Non-pigmented ciliary epithelial cell (primary cell): ENCODE measurements around the gene PALD1.

Experiments
- DNase-seq: peaks from one replicate; pipeline ENCODE4 v3.0.0-alpha.2; 2010; ENCODE audit warnings: low read depth

Gene PALD1

DNA sequence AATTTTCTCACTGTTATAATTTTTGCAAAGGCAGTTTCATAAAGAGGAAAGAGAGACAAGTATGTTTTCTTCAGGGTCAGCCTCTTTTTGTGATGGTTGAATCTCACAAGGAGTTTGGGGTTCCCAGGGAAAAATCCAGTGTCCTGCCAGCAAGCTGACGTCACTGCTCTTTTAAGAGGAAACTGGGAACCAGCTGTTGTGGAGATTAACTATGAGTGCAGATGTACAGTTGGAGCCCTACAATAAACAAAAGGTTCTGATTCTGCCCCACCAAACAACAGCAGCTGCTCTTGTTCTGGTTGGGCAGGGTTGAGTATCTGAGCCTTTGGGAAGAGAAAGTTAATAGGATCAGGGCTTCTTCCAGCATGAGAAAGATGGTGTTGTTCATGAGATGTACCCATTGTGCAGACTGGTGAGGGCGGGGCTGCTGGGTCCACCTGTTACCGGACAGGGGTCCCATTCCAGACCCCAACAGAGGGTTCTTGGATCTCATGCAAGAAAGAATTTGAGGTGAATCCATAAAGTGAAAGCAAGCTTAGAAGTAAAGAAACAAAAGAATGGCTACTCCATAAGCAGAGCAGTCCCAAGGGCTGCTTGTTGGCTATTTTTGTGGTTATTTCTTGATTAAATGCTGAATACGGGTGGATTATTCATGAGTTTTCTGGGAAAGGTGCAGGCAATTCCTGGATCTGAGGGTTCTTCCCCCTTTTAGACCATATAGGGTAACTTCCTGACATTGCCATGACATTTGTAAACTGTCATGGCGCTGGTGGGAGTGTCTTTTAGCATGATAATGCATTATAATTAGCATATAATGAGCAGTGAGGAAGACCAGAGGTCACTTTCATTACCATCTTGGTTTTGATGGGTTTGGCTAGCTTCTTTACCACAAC is 111.4 kb downstream of the PALD1 start:
- DNase-seq: no peak

DNA sequence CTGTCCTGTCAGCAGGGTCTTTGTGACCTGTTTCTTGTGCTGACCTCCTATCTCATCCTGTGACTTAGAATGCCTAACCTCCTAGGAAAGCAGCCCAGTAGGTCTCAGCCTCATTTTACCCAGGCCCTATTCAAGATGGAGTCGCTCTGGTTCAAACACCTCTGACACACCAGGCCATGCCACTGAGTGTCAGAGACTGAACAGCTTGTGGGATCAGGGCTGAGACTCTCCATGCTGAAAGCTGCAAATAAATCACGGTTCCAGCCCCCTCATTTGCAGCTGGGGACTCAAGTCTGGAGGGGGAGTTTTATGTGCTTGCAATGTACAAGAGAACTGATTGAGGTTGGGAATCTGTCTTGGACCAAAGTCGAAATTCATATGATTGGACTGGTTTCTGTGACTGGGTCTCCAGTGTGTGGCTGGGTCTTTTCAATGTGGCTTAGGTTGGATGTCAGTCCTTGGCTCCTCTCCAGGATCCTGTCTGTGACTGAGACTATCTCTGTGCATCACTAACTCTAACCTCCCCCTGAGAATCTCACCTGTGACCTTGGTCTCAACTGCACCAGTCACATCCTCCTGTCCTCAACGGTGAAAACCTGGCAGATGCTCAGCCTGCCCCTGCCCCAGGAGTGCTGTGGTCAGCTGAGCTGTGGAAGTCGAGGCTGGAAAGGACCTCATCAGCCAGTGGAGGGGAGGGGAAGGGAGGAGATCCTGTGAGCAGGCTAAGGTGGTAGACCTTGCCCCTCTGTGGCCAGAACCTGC is 112.3 kb downstream of the PALD1 start:
- no peak for DNase-seq

DNA sequence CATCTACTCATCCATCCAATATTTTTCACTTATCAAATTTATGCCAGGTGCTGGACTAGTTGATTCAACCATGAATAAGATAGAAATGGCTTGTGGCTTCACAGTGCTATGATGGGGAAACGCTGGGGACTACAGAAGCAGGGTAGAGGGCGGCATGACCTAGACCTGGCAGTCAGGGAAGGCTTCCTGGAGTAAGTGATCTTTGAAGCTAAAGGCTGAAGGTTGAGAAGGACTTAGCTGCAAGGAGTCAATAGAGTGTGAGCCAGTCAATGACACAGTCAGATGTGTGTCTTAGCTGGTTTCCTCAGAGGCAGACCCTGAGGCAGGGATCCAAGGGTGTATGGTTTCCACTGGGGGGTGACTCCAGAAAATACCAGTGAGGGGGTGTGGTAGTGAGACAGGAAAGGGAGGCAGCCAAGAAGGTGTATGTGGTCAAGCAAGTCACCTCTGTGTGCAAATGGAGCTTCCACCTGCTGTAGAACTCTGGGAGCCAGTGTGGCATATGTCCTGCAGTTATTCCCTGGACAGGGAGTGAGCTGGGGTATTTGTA is 113.7 kb downstream of the PALD1 start:
- no peak for DNase-seq

DNA sequence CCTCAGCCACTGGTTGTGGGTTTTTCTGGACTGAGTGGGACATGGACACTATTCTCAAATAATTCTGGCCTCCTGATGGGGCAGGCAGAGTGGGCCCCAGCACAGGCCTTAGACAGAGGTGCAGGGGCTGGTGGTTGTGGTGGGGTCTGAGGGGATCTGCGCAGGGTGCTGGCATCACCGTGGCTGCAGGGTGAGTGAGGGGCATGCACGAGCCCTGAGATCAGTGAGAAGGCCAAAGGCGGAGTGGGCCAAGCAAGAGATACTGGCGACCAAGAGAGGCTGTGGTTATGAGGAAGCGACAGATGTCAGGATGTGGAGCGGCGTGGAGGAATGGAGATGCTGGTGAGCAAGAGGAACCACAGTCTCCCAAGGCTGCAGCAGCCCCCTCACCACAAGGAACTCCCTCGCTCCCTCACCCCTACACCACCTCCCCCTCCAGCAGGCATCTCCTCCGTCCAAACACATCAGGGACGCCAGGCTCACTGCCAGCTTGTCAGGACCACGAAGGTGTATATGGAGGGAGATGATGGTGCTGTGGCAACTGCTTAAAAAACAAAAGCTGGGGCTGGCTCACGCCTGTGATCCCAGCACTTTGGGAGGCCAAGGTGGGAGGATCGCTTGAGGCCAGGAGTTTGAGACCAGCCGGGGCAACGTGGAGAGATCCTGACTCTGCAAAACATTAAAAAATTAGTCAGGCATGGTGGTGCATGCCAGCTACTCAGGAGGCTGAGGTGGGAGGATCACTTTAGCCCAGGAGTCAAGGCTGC is 114.4 kb downstream of the PALD1 start:
- no peak for DNase-seq

DNA sequence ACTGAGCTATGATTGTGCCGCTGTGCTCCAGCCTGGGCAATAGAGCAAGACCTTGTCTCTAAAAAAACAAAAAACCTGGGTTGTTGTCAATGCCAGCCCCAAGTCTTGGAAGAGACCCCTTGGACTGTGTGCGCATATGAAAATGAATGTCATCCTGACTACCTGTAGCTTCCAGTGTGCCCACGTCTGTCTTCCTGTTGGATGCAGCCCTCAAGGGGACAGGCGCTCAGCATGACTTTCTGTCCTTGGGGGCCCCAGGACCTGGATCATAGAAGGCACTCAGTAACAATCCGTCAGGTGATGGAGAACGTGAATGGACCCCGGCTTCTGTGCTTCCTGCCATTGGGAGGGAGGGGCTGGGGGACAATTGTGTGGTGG is 114.9 kb downstream of the PALD1 start:
- no peak for DNase-seq

DNA sequence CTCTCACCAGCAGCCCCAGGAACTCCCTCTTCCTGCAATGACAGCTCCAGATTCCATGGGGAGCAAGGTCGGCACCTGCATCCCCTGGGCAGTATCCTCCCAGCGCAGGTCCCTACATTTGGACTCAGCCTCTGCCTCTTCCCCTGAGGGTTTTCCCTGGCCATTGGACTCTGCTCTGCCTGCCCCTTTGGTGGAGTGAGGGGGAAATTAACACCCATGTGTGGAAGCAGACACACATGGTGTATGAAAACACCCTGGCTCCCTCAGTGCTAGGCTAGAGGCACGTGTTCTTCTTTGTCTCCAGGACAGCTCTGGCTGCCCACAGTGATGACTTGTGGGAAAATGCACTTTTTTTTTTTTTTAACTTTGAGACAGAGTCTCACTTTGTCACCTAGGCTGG is 115.6 kb downstream of the PALD1 start:
- no peak for DNase-seq

DNA sequence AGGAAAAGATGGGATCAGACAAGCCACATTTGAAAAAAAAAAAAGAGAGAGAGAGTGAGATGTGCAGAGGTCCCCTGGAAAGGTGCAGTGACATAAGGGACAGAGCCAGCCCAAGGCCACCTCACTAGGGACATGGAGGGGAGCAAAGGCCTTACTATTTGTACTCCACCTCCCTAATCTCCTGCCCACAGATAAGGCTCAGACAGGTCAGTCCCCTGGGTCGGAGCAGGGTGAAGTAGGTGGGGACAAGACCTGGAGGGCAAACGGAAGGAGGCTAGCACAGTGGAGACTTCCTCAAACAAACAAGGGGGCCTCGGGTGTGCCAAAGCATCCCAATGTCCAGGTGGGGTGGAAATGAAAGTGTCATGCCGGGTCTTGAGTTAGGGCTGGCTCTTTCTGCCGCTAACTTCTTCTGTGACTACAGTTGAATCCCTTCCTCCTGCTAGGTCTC is 117.0 kb downstream of the PALD1 start:
- no peak for DNase-seq

DNA sequence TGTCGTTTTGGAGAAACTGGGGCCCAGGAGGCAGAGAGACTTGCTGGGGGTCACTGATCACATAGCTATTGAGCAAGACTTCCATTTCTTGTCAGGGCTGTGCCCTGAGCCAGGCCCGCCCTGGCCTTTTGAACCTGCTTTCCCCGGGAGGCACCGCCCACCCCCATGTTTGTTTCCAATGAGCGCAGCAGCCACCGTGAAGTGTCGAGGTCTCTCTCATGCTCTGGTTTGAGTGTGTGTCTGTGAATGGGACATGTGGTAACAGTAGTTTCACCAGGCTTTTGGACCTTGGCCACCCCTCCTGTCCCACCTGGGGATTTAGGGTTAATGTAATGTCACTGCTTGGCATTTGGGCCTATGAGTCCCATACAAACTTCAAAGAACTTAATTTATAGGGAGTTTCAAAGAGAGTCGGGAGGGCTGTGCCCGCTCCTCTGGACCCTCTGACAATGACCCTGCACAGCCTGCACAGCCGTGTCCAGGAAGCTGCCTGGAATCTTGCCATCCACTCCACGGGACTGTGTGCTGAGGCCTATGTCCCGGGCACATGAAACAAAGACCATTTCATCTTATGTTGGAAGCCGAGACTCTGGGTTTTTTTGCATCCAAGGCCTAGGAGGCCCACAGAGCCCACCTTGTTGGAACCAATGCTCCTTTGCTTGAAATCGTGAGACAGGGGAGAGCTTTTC is 117.7 kb downstream of the PALD1 start:
- DNase-seq: no peak

DNA sequence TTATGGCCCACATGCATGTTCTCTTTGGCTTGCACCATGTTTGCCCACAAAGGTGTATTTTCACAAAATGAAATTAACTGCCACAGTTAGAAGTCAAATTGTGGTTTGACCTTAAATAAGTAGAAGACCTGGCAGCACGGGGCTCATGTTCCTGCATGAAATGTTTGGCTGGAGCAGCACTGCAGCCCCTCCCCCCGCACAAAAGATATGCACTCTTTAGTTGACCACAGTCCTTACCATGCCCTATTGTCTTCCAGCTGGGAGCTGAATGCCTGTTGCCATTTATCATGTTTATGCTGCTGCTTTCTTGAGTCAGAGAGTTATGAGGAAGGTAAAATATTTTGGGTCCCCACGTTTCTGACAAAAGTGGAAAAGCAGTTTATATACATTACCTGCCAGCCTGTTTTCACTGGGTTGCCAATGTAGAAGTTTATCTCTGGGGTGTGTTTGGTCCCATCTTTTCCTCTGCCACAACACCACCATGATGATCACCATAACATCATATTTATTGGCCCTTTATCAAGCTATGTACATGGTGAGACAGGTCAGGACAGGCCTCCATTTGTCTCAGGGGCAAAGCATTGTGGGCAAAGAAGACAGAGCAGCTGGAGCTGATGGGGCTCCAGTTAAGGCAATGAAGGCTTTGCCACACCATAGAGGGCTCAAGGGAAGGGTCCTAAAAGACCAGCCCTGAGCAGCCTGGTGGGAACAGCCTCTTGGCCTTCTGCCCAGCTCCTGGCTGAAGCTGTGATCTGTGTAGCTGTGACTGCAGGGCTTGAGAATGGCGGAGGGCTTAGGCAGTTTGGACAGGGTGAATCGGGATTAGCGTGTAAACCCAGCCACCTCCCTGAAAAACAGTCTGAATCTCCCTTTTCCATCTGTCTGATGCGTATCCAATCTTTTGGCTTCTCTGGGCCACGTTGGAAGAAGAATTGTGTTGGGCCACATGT is 118.6 kb downstream of the PALD1 start:
- no peak for DNase-seq

DNA sequence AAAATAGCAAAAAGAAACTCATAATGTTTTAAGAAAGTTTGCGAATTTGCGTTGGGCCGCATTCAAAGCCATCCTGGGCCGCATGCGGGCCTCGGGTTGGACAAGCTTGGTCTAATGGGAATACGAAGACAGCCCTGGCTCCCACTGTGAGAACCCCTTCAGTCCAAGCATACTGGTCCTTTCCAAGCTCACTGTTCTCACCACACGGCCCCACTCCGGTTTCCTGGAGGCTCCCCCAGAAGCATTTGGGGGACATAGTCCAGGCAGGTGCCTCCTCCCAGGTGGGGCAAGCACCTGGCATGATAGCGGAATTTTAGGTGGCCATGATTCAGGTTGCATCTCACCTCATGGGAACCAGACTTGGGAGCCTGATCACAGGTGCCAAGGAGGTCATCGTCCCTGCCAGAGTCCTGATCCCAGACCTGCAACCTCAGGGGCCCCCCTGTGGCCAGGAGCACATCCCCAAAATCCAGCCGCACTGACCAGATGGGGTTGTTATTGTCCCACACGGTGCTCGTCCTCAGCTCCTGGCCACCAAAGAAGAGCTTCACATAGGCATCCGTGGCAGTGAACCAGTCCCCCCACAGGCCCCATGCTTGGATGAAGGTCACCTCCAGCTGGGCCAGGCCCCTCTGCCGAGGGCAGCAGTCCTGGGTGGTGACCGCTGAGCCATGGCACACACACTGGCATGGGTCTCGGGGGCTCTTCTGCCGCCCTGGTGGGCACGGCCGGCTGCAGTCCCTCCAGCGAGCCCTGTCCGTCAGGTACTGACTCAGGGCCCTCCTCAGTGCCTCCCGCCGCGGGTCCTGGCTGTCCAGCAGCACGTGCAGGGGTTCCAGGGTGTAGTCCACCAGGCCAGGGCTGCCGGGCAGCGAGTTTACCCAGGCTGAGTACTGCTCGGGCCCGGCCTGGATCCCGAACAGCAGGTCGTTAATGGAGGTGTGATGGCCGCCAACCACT is 119.6 kb downstream of the PALD1 start:
- no peak for DNase-seq

DNA sequence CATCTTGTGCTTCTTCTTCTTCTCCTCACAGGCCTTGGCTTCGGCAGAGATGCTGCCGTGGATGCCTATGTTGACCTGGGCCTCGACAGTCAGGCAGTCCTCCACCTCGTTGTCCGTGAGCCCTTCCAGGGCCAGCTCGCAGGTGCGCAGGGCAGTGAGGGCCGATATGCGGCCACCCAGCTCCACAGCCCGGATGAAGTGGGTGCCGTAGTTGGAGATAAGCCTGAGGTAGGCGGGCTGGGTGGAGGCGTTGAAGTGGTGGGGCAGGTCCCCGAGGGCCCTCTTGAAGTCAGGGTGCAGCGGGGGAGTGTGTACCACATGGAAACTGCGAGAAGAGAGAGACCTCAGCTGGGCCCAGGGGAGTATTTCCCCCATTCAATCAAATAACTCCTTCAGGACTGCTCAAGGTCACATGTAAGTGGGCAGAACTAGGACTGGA is 120.3 kb downstream of the PALD1 start:
- no peak for DNase-seq

DNA sequence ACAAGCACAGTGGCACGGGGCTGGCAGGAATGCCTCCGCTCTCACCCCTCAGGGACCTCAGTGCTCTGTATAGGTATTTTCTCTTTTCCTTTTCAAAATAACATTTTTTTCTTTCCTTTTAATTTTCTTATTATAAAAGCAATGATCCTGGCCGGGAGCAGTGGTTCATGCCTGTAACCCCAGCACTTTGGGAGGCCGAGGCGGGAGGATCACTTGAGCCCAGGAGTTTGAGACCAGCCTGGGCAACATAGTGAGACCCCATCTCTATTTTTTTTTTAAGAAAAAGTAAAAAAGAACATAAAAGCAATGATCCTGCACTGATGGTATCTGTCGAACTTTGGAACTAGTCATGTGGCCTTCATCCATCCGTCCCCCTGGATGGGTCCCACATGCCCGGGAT is 120.8 kb downstream of the PALD1 start:
- no peak for DNase-seq

DNA sequence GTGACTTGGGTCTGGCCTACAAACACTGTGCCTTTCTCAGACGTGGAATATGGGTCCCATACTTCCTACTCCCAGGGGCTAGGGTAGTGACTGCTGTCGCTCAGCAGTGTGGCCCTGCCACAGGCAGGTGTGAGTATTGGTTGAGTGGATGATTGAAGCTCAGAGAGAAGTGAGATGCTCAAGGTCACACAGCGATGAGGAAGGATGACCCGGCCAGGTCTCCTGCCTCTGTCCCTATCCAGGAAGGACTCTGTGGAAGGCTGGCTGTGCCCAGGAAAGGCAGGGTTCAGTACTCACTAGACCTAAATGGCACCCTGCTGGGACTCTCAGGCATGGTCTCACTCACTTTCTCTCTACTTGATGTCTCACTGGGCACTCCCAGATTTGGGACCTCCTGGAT is 121.2 kb downstream of the PALD1 start:
- no peak for DNase-seq

DNA sequence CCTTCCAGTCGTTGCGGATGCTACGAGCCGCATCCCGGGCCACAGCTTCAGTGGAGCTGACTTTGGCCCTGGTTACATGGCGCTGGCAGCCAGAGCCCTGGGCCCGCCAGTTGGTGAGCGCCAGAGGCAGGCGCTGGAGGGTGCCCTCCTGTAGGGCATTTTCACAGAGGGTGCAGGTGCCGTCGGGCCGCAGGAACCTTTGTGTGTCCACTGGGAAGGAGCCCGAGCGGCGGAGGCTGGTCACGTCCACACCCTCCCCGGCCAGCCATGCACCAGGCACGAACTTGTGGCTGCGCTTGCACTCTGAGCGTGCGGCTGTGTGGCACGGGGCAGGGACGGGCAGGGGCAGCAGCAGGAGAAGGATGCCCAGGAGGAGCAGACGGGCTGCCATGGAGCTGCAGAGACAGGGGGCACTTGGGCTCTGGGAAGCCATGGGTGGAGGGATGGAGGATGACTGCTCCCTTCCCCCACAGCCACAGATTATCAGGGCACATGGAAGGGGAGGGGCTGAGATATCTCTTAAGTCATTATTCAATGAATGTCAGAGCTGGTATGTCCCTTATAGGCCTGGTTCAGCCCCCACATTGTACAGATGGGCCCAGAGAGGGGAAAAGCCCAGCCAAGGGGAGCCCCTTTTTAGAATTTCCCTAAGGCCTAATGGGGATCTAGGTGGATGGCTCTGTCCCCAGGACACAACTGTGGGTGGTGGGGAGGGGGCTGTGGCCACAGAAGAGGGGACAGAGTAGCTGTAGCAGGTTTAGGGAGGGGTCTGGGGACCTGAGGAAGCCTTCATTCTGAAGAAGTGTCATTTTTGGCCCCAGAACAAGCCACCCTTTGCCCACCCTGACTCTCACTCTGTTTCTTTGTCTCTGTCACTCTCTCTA is 122.2 kb downstream of the PALD1 start:
- no peak for DNase-seq

DNA sequence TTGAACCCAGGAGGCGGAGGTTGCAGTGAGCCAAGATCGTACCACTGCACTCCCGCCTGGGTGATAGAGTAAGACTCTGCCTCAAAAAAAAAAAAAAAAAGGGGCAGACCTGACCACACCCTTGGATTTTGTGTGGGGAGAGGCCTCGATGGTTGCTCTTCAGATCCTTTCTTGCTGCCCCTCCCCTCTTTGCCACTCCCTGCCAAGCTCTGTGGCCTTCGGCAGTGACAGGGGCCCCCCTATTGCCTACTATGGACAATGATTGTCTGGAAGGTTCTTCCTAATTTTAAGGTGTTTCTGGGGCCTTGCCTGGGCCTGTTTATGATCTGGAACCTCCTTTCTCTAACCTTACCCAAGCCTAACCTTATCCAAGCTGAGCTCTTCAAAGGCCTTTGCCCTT is 123.2 kb downstream of the PALD1 start:
- DNase-seq: no peak

DNA sequence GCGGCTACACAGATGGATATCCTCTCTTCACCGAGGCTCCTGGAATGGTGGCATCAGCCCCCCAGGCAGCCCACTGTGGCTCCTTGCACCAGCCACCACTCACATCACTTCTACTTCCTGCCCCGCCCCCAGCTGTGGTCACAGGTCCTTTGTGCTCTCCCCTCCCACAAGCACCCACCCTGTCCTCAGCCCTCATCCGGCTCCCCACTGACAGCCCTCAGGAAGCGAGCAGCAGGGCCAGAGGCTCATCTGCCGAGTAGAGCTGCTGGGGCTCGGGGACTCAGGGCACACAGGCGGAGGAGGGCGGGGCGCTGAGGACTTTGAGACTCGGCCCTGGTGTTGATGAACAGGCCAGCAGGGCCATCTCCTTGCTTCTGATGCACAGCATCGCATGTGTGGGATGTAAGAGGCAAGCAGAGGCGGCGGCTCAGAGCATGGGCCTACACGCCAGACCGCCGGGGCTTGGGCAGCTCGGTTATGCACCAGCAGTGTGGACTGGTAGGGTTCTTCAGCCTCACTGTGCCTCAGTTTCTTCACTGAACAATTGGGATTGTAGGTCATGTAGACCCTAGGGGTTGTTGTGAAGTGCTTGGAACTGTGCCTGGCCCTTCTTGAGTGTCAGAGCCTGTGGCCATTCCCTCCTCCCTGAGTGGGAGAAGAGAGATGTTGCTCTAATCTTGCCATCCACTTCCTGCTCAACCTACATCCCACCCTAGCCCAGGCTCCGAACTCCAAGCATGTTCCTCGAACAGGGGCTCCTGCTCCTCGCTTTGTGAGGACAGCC is 124.3 kb downstream of the PALD1 start, which contains the start of gene PRF1:
TSS of gene PRF1 (minus strand) at position 77 of the 784 bp plus-strand sequence. CDS start 1,839 bp downstream, outside the sequence.
- DNase-seq: no peak

DNA sequence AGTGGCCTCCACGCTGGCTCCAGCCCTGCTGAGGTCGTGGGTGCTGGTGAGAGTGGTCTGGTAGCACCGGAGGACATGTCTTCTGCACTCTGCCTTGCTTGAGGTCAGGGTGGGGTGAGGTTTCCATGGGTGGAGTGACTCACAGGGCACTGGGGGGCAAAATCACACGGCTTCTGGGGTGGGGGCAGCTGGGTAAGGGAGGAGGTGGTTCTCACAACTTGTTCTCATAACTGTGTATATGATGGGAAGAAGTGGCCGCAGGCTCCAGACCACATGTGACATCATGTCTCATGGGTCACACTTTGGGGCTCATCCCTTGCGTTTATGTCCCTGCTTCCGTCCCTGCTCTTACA is 124.9 kb downstream of the PALD1 start:
- no peak for DNase-seq
